Body of pancreas (tissue), 4 donors: ENCODE measurements around the gene ASB8. TPM values are rescaled to one million over a fixed set of nuclear protein-coding genes. Genes with fewer than 3 reads are reported as not detected.

ENCODE experiments used
- ATAC-seq: fragments of 150-250 bp; one replicate; pipeline ENCODE4 v1.9.1; 2016
- DNase-seq, 4 donors: peaks; one replicate each; pipeline ENCODE4 v3.0.0-alpha.2; 2019
- H3K27ac ChIP-seq, 4 donors: fragments of 200-600 bp; sonication (generic); 1 replicate in 3 of 4; 2 replicates in 1 of 4; pipeline versions ENCODE4 v1.5.1 to v1.6.1; 2016 to 2019; ENCODE audit warnings: mild to moderate bottlenecking in 1 of 4, mixed read lengths in 1 of 4, moderate library complexity in 1 of 4
- H3K27me3 ChIP-seq, 2 donors: fragments of 200-600 bp; sonication (generic); one replicate each; pipeline ENCODE4 v1.6.0; 2016; ENCODE audit warnings: mild to moderate bottlenecking in 1 of 2
- H3K36me3 ChIP-seq, 2 donors: fragments of 200-600 bp; sonication (generic); replicated peaks in 1 of 2; 2 replicates each; pipeline ENCODE4 v1.5.1; 2016; ENCODE audit warnings: low read depth in 2 of 2; ENCODE audit not compliant: insufficient read depth in 1 of 2
- H3K4me1 ChIP-seq: fragments of 200-600 bp; sonication (generic); one replicate; pipeline ENCODE4 v1.6.0; 2016
- H3K4me3 ChIP-seq, 2 donors: fragments of 200-600 bp; sonication (generic); 1 replicate in 1 of 2; 2 replicates in 1 of 2; pipeline ENCODE4 v1.5.1; 2016 to 2019
- H3K9me3 ChIP-seq, 3 donors: fragments of 200-600 bp; sonication (generic); 1 replicate in 2 of 3; 2 replicates in 1 of 3; pipeline ENCODE4 v1.5.1; 2016
- POLR2A ChIP-seq, 3 donors: fragments of 450-650 bp; IDR thresholded peaks; one replicate each; pipeline ENCODE4 v1.6.1; 2016; ENCODE audit warnings: antibody characterized with exemption in 3 of 3, mild to moderate bottlenecking in 2 of 3
- WGBS, 2 donors: methylation state at CpG; one replicate each; pipeline ENCODE4 v1.1.5; 2017; 5-methylcytosine and 5-hydroxymethylcytosine counted together
- intact Hi-C: fragments of 100-400 bp; cut with DNase I; formaldehyde crosslinking; loops from one replicate; pipeline ENCODE4 v1.15.1; 2023
- total RNA-seq, 2 donors: library from RNA; depleted of rRNA; stranded (reverse); fragments of >200 nt; gene quantifications; one replicate each; pipeline ENCODE4 v1.1.0, GENCODE V29; 2016
- TF ChIP-seq, protein P1 (sequence below), 7 experiments: fragments of 450-650 bp in 4 of 7; fragments of 200-600 bp in 3 of 7; sonication (generic) in 3 of 7; IDR thresholded peaks; one replicate each; pipeline ENCODE4 v1.5.1; 2016 to 2019; ENCODE audit warnings: antibody characterized with exemption in 7 of 7

The ASB8 gene
- total RNA-seq, 2 donors from 2014 or later, result 27.2 to 33.0 TPM

GRCh38 chr12:48151103-48151771, 6.1 kb downstream of the ASB8 start:
- Histone ChIP-seq H3K27me3 (no peaks in the 10 kb centered on the region), H3K27ac (no peak overlapping the region), H3K4me1 (peaks cover 2% of the 10 kb centered on the region), H3K4me3 (no peak overlapping the region), H3K36me3 (peaks cover 0 to 27% of the 10 kb centered on the region in 2 donors), H3K9me3 (no peaks in the 10 kb centered on the region)
- intact Hi-C loops, result no loop called here
- ATAC-seq, result no peak
- TF ChIP-seq, protein P1, sequence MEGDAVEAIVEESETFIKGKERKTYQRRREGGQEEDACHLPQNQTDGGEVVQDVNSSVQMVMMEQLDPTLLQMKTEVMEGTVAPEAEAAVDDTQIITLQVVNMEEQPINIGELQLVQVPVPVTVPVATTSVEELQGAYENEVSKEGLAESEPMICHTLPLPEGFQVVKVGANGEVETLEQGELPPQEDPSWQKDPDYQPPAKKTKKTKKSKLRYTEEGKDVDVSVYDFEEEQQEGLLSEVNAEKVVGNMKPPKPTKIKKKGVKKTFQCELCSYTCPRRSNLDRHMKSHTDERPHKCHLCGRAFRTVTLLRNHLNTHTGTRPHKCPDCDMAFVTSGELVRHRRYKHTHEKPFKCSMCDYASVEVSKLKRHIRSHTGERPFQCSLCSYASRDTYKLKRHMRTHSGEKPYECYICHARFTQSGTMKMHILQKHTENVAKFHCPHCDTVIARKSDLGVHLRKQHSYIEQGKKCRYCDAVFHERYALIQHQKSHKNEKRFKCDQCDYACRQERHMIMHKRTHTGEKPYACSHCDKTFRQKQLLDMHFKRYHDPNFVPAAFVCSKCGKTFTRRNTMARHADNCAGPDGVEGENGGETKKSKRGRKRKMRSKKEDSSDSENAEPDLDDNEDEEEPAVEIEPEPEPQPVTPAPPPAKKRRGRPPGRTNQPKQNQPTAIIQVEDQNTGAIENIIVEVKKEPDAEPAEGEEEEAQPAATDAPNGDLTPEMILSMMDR (IDR thresholded peaks at IDR 0.05), result no peak
- TF ChIP-seq POLR2A (IDR thresholded peaks at IDR 0.05), result no peak
- DNase-seq, result no peak
- WGBS, 2 donors, result 74 to 78% methylated on average over 2 of the region's 2 CpGs

GRCh38 chr12:48145981-48146380, 11.3 kb downstream of the ASB8 start:
- H3K27ac ChIP-seq, result no peak overlapping the region
- 36 to 50% methylated on average over 1 of the region's 1 CpG for WGBS, 2 donors

DNA sequence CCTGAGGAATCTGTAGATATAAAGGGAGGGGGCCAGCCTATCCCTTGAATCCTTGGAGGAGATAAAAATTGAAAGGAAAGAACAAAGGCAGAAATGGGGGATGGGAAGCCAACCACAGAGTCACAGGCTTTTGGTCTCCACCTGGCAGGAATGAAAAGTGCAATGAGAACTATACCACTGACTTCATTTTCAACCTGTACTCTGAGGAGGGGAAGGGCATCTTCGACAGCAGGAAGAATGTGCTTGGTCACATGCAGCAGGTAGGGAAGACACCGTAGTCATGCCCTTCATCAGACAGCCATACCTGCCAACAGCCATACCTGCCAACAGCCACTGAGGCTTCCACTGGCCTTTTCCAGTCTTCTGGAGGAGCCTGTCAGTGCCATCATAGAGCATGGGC, 13.4 kb downstream of the ASB8 start:
- Histone ChIP-seq H3K36me3 (peaks cover 0 to 9% of the 10 kb centered on the region in 2 donors), H3K4me3 (no peak overlapping the region), H3K27ac (no peak overlapping the region), H3K9me3 (no peaks in the 10 kb centered on the region), H3K4me1 (no peaks in the 10 kb centered on the region), H3K27me3 (no peaks in the 10 kb centered on the region)
- no peak for DNase-seq
- TF ChIP-seq, protein P1 (IDR thresholded peaks at IDR 0.05), result no peak
- no peak for TF ChIP-seq POLR2A (IDR thresholded peaks at IDR 0.05)
- ATAC-seq, result no peak
- intact Hi-C loops, result no loop called here
- 78 to 86% methylated on average over 2 of the region's 2 CpGs for WGBS, 2 donors

More at GRCh38 chr12:48145981-48146380, 11.3 kb downstream of the ASB8 start:
- Histone ChIP-seq H3K9me3 (no peaks in the 10 kb centered on the region), H3K36me3 (peaks cover 0 to 23% of the 10 kb centered on the region in 2 donors), H3K4me1 (no peaks in the 10 kb centered on the region), H3K27me3 (no peaks in the 10 kb centered on the region), H3K4me3 (no peak overlapping the region)
- ATAC-seq (no peak), DNase-seq (no peak)
- intact Hi-C loops, result no loop called here
- TF ChIP-seq POLR2A (IDR thresholded peaks at IDR 0.05), result no peak
- TF ChIP-seq, protein P1 (IDR thresholded peaks at IDR 0.05), result no peak

- no peaks in the 10 kb centered on the region for H3K9me3 ChIP-seq
- no peak overlapping the region for H3K4me3 ChIP-seq
- H3K27me3 ChIP-seq, result no peaks in the 10 kb centered on the region
- DNase-seq (no peak), ATAC-seq (no peak)
- 80 to 85% methylated on average over 5 to 7 of the region's 7 CpGs for WGBS, 2 donors
- H3K27ac ChIP-seq, result no peak overlapping the region
- H3K36me3 ChIP-seq, result peaks cover 0 to 7% of the 10 kb centered on the region in 2 donors
- intact Hi-C loops, result no loop called here
- no peaks in the 10 kb centered on the region for H3K4me1 ChIP-seq
- TF ChIP-seq, protein P1 (IDR thresholded peaks at IDR 0.05), result no peak
- TF ChIP-seq POLR2A (IDR thresholded peaks at IDR 0.05), result no peak
Measured at GRCh38 chr12:48142818-48143674, 14.3 kb downstream of the ASB8 start.
